K562 (cell line): ENCODE data around the gene C16orf95. TPM values are rescaled to one million over a fixed set of nuclear protein-coding genes. Genes with fewer than 3 reads are reported as not detected.

Source experiments
- CSDE1 ChIP-seq, 2 experiments: fragments of 450-650 bp; IDR thresholded peaks; 2 replicates each; pipeline ENCODE4 v1.6.1; 2016; ENCODE audit warnings: mild to moderate bottlenecking in 1 of 2
- ELF4 ChIP-seq: fragments of 450-650 bp; formaldehyde crosslinking; IDR thresholded peaks from 2 replicates; pipeline ENCODE4 v1.4.0; 2022; ENCODE audit warnings: missing genetic modification characterization
- NEUROD1 ChIP-seq: fragments of 150-350 bp; IDR thresholded peaks from 2 replicates; pipeline ENCODE4 v1.6.1; 2014; ENCODE audit warnings: borderline replicate concordance, low read length, low read depth; ENCODE audit not compliant: partially characterized antibody
- PRPF4 ChIP-seq: fragments of 200-400 bp; formaldehyde crosslinking; IDR thresholded peaks from one replicate; pipeline ENCODE4 v1.6.1; 2017; ENCODE audit warnings: low read length, low read depth, mild to moderate bottlenecking; ENCODE audit not compliant: insufficient read depth, poor library complexity, severe bottlenecking
- ZNF696 ChIP-seq: fragments of 250-450 bp; sonication (Bioruptor Pico); conservative IDR thresholded peaks from 2 replicates; pipeline ENCODE4 v1.4.0; 2020; ENCODE audit warnings: mild to moderate bottlenecking, moderate library complexity
- polyA plus RNA-seq, 8 experiments: library from polyadenylated mRNA; depleted of rRNA in 4 of 8; stranded (reverse) in 5 of 8; unstranded in 3 of 8; fragments of >200 nt; fragmentation: Nextera tagmentation in 2 of 8; fragmentation: Illumina TruSeq in 1 of 8; extraction: Ambion mirVana in 2 of 8; extraction: Trizol in 1 of 8; gene quantifications; 2 replicates each; pipeline versions ENCODE4 v1.2.1 to v1.2.3, GENCODE V29; 2011 to 2014; ENCODE audit warnings: inconsistent platforms in 1 of 8, missing spikeins in 1 of 8
- total RNA-seq, 7 experiments: library from RNA; depleted of rRNA in 6 of 7; stranded (reverse); fragments of >200 nt in 6 of 7; fragmentation: Illumina TruSeq in 2 of 7; extraction: Trizol in 2 of 7; gene quantifications; 2 replicates each; pipeline versions ENCODE4 v1.2.1 to v1.2.3, GENCODE V29; 2011 to 2021; ENCODE audit warnings: low replicate concordance in 1 of 7
- TF ChIP-seq, protein P1 (sequence below): sonication (generic); formaldehyde crosslinking; IDR thresholded peaks from 2 replicates; pipeline ENCODE4 v1.8.0; 2022; ENCODE audit warnings: mild to moderate bottlenecking, missing genetic modification reagents
- TF ChIP-seq, protein P2 (sequence below): sonication (generic); formaldehyde crosslinking; IDR thresholded peaks from 2 replicates; pipeline ENCODE4 v1.8.0; 2023; ENCODE audit warnings: mild to moderate bottlenecking, missing genetic modification reagents
- TF ChIP-seq, protein P3 (sequence below): sonication (generic); formaldehyde crosslinking; IDR thresholded peaks from 2 replicates; pipeline ENCODE4 v1.9.0; 2022; ENCODE audit warnings: mild to moderate bottlenecking, missing genetic modification reagents

Gene C16orf95
- total and polyA plus RNA-seq, 9 of the 15 experiments (the other 6 are each of a cell fraction or from before 2014, with no cell fraction given) = 6.5 to 20.5 (median 9.4) TPM

DNA sequence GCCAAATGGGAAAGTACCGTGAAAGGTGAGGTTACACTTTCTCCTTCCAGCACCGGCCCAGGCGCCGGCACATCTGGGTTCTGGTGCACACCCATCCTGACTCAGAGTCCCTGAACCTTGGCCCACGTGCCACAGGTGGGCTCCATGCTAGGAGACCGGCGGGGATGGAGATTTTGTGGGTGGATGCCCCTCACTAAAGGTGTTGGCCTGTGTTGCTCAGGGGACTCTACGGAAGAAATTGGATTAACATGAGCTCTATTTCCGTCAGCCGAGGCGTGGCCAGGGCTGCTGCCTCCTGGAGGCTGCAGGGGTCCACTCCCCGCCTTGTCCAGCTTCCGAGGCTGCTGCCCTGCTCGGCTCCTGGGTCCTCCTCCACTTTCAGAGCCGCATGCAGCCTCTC is 35.6 kb upstream of the C16orf95 start (continued):
- TF ChIP-seq, protein P1, sequence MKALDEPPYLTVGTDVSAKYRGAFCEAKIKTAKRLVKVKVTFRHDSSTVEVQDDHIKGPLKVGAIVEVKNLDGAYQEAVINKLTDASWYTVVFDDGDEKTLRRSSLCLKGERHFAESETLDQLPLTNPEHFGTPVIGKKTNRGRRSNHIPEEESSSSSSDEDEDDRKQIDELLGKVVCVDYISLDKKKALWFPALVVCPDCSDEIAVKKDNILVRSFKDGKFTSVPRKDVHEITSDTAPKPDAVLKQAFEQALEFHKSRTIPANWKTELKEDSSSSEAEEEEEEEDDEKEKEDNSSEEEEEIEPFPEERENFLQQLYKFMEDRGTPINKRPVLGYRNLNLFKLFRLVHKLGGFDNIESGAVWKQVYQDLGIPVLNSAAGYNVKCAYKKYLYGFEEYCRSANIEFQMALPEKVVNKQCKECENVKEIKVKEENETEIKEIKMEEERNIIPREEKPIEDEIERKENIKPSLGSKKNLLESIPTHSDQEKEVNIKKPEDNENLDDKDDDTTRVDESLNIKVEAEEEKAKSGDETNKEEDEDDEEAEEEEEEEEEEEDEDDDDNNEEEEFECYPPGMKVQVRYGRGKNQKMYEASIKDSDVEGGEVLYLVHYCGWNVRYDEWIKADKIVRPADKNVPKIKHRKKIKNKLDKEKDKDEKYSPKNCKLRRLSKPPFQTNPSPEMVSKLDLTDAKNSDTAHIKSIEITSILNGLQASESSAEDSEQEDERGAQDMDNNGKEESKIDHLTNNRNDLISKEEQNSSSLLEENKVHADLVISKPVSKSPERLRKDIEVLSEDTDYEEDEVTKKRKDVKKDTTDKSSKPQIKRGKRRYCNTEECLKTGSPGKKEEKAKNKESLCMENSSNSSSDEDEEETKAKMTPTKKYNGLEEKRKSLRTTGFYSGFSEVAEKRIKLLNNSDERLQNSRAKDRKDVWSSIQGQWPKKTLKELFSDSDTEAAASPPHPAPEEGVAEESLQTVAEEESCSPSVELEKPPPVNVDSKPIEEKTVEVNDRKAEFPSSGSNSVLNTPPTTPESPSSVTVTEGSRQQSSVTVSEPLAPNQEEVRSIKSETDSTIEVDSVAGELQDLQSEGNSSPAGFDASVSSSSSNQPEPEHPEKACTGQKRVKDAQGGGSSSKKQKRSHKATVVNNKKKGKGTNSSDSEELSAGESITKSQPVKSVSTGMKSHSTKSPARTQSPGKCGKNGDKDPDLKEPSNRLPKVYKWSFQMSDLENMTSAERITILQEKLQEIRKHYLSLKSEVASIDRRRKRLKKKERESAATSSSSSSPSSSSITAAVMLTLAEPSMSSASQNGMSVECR (CRISPR knock-in tag) = no peak
- TF ChIP-seq ZNF696 (no peak), CSDE1 (IDR thresholded peaks at IDR 0.05) (no peak), NEUROD1 (no peak), PRPF4 (no peak), ELF4 (CRISPR knock-in tag) (no peak)
- TF ChIP-seq, protein P2, sequence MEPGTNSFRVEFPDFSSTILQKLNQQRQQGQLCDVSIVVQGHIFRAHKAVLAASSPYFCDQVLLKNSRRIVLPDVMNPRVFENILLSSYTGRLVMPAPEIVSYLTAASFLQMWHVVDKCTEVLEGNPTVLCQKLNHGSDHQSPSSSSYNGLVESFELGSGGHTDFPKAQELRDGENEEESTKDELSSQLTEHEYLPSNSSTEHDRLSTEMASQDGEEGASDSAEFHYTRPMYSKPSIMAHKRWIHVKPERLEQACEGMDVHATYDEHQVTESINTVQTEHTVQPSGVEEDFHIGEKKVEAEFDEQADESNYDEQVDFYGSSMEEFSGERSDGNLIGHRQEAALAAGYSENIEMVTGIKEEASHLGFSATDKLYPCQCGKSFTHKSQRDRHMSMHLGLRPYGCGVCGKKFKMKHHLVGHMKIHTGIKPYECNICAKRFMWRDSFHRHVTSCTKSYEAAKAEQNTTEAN (CRISPR knock-in tag) = no peak
- TF ChIP-seq, protein P3, sequence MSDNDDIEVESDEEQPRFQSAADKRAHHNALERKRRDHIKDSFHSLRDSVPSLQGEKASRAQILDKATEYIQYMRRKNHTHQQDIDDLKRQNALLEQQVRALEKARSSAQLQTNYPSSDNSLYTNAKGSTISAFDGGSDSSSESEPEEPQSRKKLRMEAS (CRISPR knock-in tag) = no peak
